NT2/D1 (cell line): ENCODE data around the gene SMAD2.

Experiments
- DNase-seq: peaks from one replicate; pipeline ENCODE4 v3.0.0-alpha.2; 2011; ENCODE audit warnings: low read depth, low spot score
- H3K27me3 ChIP-seq: 2 replicates; pipeline ENCODE4 v1.6.0; 2011; ENCODE audit warnings: mild to moderate bottlenecking; ENCODE audit not compliant: insufficient read length, insufficient read depth
- H3K36me3 ChIP-seq: 2 replicates; pipeline ENCODE4 v1.6.1; 2011; ENCODE audit warnings: mild to moderate bottlenecking, low read length, mixed read lengths; ENCODE audit not compliant: insufficient read depth, insufficient read length
- H3K4me1 ChIP-seq: 2 replicates; pipeline ENCODE4 v1.5.1; 2011; ENCODE audit not compliant: insufficient read depth, insufficient read length
- H3K4me3 ChIP-seq: 2 replicates; pipeline ENCODE4 v1.5.1; 2011; ENCODE audit warnings: low read depth; ENCODE audit not compliant: insufficient read length
- H3K9ac ChIP-seq: 2 replicates; pipeline ENCODE4 v1.6.0; 2011; ENCODE audit warnings: low read depth; ENCODE audit not compliant: insufficient read length
- H3K9me3 ChIP-seq: 2 replicates; pipeline ENCODE4 v1.5.1; 2011; ENCODE audit warnings: mild to moderate bottlenecking, low read length; ENCODE audit not compliant: insufficient read depth
- SUZ12 ChIP-seq: IDR thresholded peaks from 2 replicates; pipeline ENCODE4 v1.6.1; 2011; ENCODE audit not compliant: insufficient read length, insufficient read depth; ENCODE audit errors: extremely low read depth
- YY1 ChIP-seq: IDR thresholded peaks from 2 replicates; pipeline ENCODE4 v1.6.1; 2011; ENCODE audit not compliant: insufficient read length, insufficient read depth
- ZNF274 ChIP-seq: IDR thresholded peaks from 2 replicates; pipeline ENCODE4 v1.6.1; 2011; ENCODE audit warnings: mild to moderate bottlenecking, low read depth, low read length

Gene SMAD2

DNA sequence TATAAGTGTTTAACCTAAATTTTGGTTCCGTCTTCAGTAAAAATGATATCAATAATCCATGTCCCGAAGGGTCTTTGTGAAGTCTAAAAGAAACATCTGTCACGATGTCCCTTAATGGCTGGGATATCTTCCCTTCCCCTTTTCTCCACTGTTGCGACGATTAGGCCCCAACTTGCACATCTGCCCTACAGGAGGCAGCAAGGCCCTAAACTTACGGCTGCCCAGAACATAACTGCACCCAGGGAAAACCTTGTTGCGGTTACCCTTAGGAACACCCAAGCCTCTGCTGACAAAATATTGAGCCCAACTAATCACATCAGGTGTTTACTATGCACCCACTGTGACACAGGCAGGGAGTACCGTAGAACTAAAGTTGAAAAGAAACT, 1.3 kb upstream of the SMAD2 start:
- TF ChIP-seq YY1 (no peak), SUZ12 (no peak), ZNF274 (no peak)
- DNase-seq = peak; percentile 23
- Histone ChIP-seq H3K4me3 (peak overlapping the region; percentile 72), H3K9me3 (no peaks in the 10 kb centered on the region), H3K36me3 (no peaks in the 10 kb centered on the region), H3K9ac (peak overlapping the region; percentile 46), H3K27me3 (no peaks in the 10 kb centered on the region), H3K4me1 (peaks cover 2% of the 10 kb centered on the region)

DNA sequence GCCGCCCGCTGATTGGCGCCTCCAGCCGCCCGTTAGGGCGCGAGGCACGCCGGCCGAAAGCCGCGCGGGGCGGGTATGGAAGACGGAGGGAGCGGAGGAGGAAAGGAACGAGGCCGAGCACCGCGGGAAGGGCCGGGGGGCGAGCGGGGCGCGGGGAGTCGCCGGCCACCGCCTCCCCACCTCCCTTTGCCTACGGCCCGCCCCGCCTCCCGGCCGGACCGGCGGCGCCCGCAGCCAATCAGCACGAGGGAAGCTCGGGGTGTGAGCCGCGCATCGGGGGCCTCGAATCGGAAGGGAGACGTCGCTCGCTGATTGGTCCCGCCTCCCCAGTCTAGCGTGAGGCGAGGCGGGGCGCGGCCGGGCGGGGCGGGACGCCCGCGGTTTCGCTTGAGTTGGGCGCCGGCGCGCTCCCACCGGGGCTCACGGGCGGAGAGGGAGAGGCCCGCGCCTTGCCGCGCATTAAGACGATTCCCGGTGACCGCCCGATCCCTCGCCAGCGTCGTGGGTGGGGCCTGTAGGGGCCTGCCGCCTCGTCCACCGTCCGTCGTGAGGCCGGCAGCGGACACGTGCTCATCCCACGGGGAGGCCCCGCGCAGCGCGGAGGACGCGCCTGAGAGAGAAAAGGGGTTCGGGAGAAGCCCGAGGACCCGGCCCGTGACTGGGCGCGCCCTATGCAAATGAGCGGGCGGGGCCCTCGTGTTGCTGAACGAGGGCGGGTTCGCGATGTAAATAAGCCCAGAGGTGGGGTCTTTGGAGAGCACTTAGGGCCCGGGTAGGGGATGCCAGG, 665 bp upstream of the SMAD2 start:
- Histone ChIP-seq H3K4me3 (peak overlapping the region; percentile 72), H3K36me3 (no peaks in the 10 kb centered on the region), H3K4me1 (peaks cover 2% of the 10 kb centered on the region), H3K9me3 (no peaks in the 10 kb centered on the region), H3K9ac (peak overlapping the region; percentile 86), H3K27me3 (no peaks in the 10 kb centered on the region)
- TF ChIP-seq YY1 = no peak
- no peak for TF ChIP-seq ZNF274
- TF ChIP-seq SUZ12 = no peak
- DNase-seq = peak; percentile 86

DNA sequence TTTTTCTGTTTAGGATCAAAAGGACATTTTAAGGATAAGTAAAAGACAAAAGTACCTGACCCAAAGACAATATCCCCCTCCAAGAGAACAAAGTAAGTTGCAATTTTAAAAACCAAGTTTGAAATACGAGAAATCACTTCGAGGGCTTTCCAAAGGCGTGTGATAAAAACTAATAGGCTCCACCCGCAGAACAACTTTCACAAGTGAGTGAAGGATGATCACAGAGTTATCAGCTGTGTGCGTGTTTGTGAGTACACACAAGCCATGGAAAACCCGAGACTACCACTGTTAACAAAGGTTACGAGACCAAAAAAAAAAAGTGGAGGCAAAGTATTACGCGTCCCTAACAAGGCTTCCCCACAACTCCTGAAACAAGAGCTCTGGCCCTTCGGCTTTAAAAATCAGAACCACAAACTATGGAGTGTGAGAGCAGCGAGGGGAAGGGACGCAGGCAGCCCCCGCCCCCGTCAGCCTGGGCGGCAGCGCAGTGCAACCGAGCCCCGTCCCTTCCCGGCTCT, 719 bp downstream of the SMAD2 start:
- H3K4me1 ChIP-seq = peaks cover 2% of the 10 kb centered on the region
- no peak for DNase-seq
- TF ChIP-seq ZNF274 (no peak), YY1 (no peak), SUZ12 (no peak)

DNA sequence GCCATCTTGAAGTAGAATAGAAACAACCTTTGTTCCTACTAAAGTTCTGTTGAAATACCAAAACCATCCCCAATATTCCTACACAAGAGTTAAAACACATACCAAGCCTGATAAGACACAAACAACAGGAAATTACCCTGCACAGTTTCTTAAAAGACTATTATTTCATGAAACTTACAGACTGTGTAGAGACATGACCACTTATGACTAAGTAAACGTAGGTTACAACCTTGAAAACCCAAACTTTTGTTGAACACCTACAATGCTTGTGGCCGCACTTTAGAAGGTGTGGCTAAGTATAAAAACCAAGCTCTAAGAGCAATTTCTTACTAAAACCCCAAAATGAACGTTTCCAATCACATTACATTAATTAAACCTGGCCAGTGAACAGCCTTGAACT, 2.0 kb downstream of the SMAD2 start:
- H3K9ac ChIP-seq = peak overlapping the region; percentile 61

More for the DNA sequence above, 719 bp downstream of the SMAD2 start:
- Histone ChIP-seq H3K36me3 (no peaks in the 10 kb centered on the region), H3K9ac (peak overlapping the region; percentile 88), H3K4me3 (peak overlapping the region; percentile 75), H3K9me3 (no peaks in the 10 kb centered on the region), H3K27me3 (no peaks in the 10 kb centered on the region)

DNA sequence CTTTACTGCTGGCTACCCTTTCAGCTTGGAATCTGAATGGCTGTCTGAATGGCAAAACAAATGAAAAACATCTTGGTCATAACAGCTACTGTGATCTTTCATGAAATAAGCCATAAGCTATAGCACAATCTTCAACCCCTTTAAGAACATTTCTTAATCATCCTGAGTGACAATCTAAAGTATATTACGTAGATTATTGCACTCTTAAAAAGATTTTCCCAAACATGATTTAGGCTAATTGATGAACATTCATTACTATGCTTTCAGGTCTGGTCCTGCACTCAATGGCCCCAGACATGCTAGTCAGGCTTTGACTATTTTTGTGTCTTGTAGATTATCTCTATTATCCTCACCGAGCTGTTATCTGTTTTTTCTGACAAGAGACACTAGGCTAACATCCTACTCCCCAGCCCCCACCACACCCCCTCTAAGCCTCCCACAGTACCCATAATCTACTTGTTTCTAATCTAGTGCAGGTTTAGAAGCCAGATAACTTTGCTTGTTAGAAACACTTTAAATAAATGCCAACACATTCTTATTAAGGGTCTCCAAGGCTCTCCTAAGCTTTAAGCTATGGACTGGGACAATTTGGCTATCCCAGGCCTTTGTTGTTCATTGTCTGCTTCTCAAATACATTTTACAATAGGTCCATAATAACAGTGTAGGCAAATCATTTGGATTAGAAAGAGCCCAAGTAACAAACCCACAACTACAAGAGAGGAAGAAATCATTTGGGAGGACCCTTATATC, 4.2 kb downstream of the SMAD2 start:
- Histone ChIP-seq H3K27me3 (no peaks in the 10 kb centered on the region), H3K4me1 (no peaks in the 10 kb centered on the region), H3K9me3 (no peaks in the 10 kb centered on the region), H3K4me3 (no peak overlapping the region), H3K36me3 (no peaks in the 10 kb centered on the region), H3K9ac (no peak overlapping the region)
- DNase-seq = no peak
- TF ChIP-seq ZNF274 (no peak), YY1 (no peak), SUZ12 (no peak)

More for the DNA sequence above, 2.0 kb downstream of the SMAD2 start:
- Histone ChIP-seq H3K27me3 (no peaks in the 10 kb centered on the region), H3K4me1 (peaks cover 2% of the 10 kb centered on the region), H3K4me3 (peak overlapping the region; percentile 75), H3K9me3 (no peaks in the 10 kb centered on the region), H3K36me3 (no peaks in the 10 kb centered on the region)
- TF ChIP-seq YY1 (no peak), SUZ12 (no peak), ZNF274 (no peak)
- DNase-seq = no peak

DNA sequence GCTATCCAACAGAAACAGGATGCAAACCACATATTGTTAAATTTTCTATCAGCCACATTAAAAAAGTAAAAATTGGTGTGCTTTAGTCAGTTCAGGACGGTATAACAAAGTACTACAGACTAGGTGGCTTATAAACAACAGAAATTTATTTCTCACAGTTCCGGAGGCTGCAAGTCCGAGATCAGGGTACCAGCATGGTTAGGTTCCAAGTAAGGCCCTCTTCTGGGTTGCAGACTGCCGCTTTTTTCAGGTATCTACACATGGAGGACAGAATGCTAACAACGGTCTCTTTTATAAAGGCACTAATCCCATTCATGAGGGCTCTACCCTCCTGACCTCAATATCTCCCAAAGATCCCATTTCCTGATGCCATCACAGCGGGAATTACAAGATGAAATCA, 10.5 kb downstream of the SMAD2 start:
- Histone ChIP-seq H3K9me3 (no peaks in the 10 kb centered on the region), H3K36me3 (no peaks in the 10 kb centered on the region), H3K4me1 (no peaks in the 10 kb centered on the region), H3K4me3 (no peak overlapping the region), H3K9ac (no peak overlapping the region), H3K27me3 (no peaks in the 10 kb centered on the region)
- no peak for TF ChIP-seq SUZ12
- no peak for DNase-seq
